GM12878 (cell line): ENCODE data around the gene CHMP4B. TPM values are rescaled to one million over a fixed set of nuclear protein-coding genes. Genes with fewer than 3 reads are reported as not detected.

Source experiments
- ATAC-seq: fragments of 200-7000 bp; cut with Tn5 transposase; 3 replicates; pipeline ENCODE4 v1.9.1; 2020; ENCODE audit warnings: mild to moderate bottlenecking, moderate library complexity
- BruUV-seq: library from RNA; stranded (reverse); fragments of 400-500 nt; replicated peaks from 2 replicates; lab custom pipeline; 2021; lab: Mats Ljungman, UMichigan
- CTCF ChIA-PET: fragments of 300-600 bp; sonication (Branson Sonifier 250); formaldehyde crosslinking; extraction: SDS; loops from one replicate; lab custom pipeline; 2021; ENCODE audit warnings: inconsistent platforms; lab: Yijun Ruan, JAX
- POLR2A ChIA-PET: fragments of 350-600 bp; formaldehyde crosslinking; extraction: SDS; loops from one replicate; lab custom pipeline; 2021; ENCODE audit warnings: inconsistent platforms; lab: Charles Lee
- RAD21 ChIA-PET: fragments of 300-600 bp; sonication (Branson Sonifier 250); formaldehyde crosslinking; loops from one replicate; lab custom pipeline; 2023; ENCODE audit warnings: antibody characterized with exemption; ENCODE audit not compliant: unreplicated experiment; lab: Charles Lee
- SMC1A ChIA-PET: fragments of 300-600 bp; sonication (Branson Sonifier 250); formaldehyde crosslinking; loops from one replicate; lab custom pipeline; 2023; ENCODE audit not compliant: unreplicated experiment, uncharacterized antibody; lab: Charles Lee
- DNase-seq: peaks from one replicate; pipeline ENCODE4 v3.0.0-alpha.2; 2011; ENCODE audit warnings: low read depth, low spot score
- FAIRE-seq: peaks from 3 replicates; lab custom pipeline; 2011; peaks lifted over from hg19 to GRCh38; lab: Jason Lieb, UNC
- H2AFZ ChIP-seq: 2 replicates; pipeline ENCODE4 v1.6.0; 2011; ENCODE audit warnings: low read depth, low read length, control low read depth; ENCODE audit not compliant: control insufficient read depth
- H3K27ac ChIP-seq: 2 replicates; pipeline ENCODE4 v1.5.1; 2011; ENCODE audit warnings: control low read depth; ENCODE audit not compliant: control insufficient read depth, insufficient read depth
- H3K27me3 ChIP-seq, 2 experiments: replicated peaks in 1 of 2; 2 replicates each; pipeline versions ENCODE4 v1.6.0 to v1.6.1; 2011; ENCODE audit warnings: low read length in 1 of 2; ENCODE audit not compliant: control insufficient read depth in 2 of 2, insufficient read depth in 2 of 2
- H3K36me3 ChIP-seq, 2 experiments: 2 replicates each; pipeline ENCODE4 v1.5.1; 2011; ENCODE audit warnings: low read length in 1 of 2; ENCODE audit not compliant: control insufficient read depth in 2 of 2, insufficient read depth in 2 of 2
- H3K4me1 ChIP-seq: 2 replicates; pipeline ENCODE4 v1.6.1; 2011; ENCODE audit warnings: mild to moderate bottlenecking, low read length, moderate library complexity, mixed read lengths; ENCODE audit not compliant: control insufficient read depth, insufficient read depth
- H3K4me2 ChIP-seq: 2 replicates; pipeline ENCODE4 v1.6.0; 2011; ENCODE audit warnings: control low read depth; ENCODE audit not compliant: control insufficient read depth, insufficient read depth
- H3K4me3 ChIP-seq: fragments of 200-600 bp; sonication (generic); 2 replicates; pipeline ENCODE4 v1.5.1; 2016
- H3K79me2 ChIP-seq: 2 replicates; pipeline ENCODE4 v1.6.0; 2011; ENCODE audit warnings: low read length; ENCODE audit not compliant: control insufficient read depth, insufficient read depth
- H3K9ac ChIP-seq: 2 replicates; pipeline ENCODE4 v1.8.0; 2011; ENCODE audit warnings: low read length, control low read depth, mixed read lengths; ENCODE audit not compliant: control insufficient read depth, insufficient read depth
- H3K9me3 ChIP-seq: replicated peaks from 3 replicates; pipeline ENCODE4 v1.5.1; 2011; ENCODE audit warnings: mild to moderate bottlenecking, low read length; ENCODE audit not compliant: control insufficient read depth, insufficient read depth
- H4K20me1 ChIP-seq: 2 replicates; pipeline ENCODE4 v1.6.0; 2011; ENCODE audit not compliant: control insufficient read depth, insufficient read depth
- CREB1 ChIP-seq: IDR thresholded peaks from 2 replicates; pipeline ENCODE4 v1.6.1; 2012; ENCODE audit warnings: low read depth, mild to moderate bottlenecking, inconsistent platforms
- EGR1 ChIP-seq, 2 experiments: IDR thresholded peaks; 1 replicate in 1 of 2; 2 replicates in 1 of 2; pipeline ENCODE4 v1.6.1; 2011 to 2012; ENCODE audit warnings: low read depth in 2 of 2, low read length in 2 of 2, borderline replicate concordance in 1 of 2, mild to moderate bottlenecking in 1 of 2, moderate library complexity in 1 of 2
- ELK1 ChIP-seq: IDR thresholded peaks from 2 replicates; pipeline ENCODE4 v1.6.1; 2012; ENCODE audit warnings: low read depth, low read length, improper control_type of control experiment
- HSF1 ChIP-seq: fragments of 150-350 bp; IDR thresholded peaks from 2 replicates; pipeline ENCODE4 v1.6.1; 2014; ENCODE audit warnings: mild to moderate bottlenecking, low read depth, low read length
- JUND ChIP-seq: IDR thresholded peaks from 2 replicates; pipeline ENCODE4 v1.6.1; 2012; ENCODE audit warnings: low read depth, mild to moderate bottlenecking, low read length, improper control_type of control experiment, moderate library complexity
- NFXL1 ChIP-seq: fragments of 450-650 bp; IDR thresholded peaks from 2 replicates; pipeline ENCODE4 v1.6.1; 2017; ENCODE audit warnings: antibody characterized with exemption, mild to moderate bottlenecking, borderline replicate concordance
- NR2C1 ChIP-seq: fragments of 450-650 bp; IDR thresholded peaks from 2 replicates; pipeline ENCODE4 v1.6.1; 2017; ENCODE audit warnings: antibody characterized with exemption, mild to moderate bottlenecking, moderate library complexity
- PAX8 ChIP-seq: fragments of 450-650 bp; IDR thresholded peaks from 2 replicates; pipeline ENCODE4 v1.6.1; 2017; ENCODE audit warnings: mild to moderate bottlenecking, moderate library complexity
- POLR2A ChIP-seq: IDR thresholded peaks from 2 replicates; pipeline ENCODE4 v1.6.1; 2011; ENCODE audit warnings: low read depth, mild to moderate bottlenecking, low read length
- SMARCA5 ChIP-seq: fragments of 450-650 bp; IDR thresholded peaks from 2 replicates; pipeline ENCODE4 v1.6.1; 2017; ENCODE audit warnings: mild to moderate bottlenecking
- ZBTB33 ChIP-seq: fragments of 450-650 bp; IDR thresholded peaks from 2 replicates; pipeline ENCODE4 v1.6.1; 2017; ENCODE audit warnings: mild to moderate bottlenecking
- WGBS: methylation state at CpG from one replicate; pipeline ENCODE4 v1.1.6; 2016; ENCODE audit warnings: low lambda C conversion rate; ENCODE audit not compliant: insufficient replicate concordance, insufficient coverage; ENCODE audit errors: missing lambda C conversion rate; 5-methylcytosine and 5-hydroxymethylcytosine counted together
- in situ Hi-C: fragments of 300-500 bp; cut with MboI; formaldehyde crosslinking; loops from 9 replicates; pipeline ENCODE4 v1.14.3; 2018; ENCODE audit warnings: mixed read lengths
- intact Hi-C: fragments of 100-400 bp; cut with micrococcal nuclease; formaldehyde crosslinking; loops from one replicate; pipeline ENCODE4 v1.14.2; 2022; ENCODE audit not compliant: unreplicated experiment
- polyA plus RNA-seq, 11 experiments: library from polyadenylated mRNA; depleted of rRNA in 4 of 11; unstranded in 6 of 11; stranded (reverse) in 5 of 11; fragments of >200 nt; fragmentation: Nextera tagmentation in 4 of 11; fragmentation: Illumina TruSeq in 1 of 11; extraction: Ambion mirVana in 4 of 11; extraction: Trizol in 1 of 11; gene quantifications; 1 replicate in 1 of 11; 2 replicates in 10 of 11; pipeline versions ENCODE4 v1.2.1 to v1.2.3, GENCODE V29; 2011 to 2016; ENCODE audit warnings: inconsistent platforms in 2 of 11, missing spikeins in 2 of 11, low read depth in 1 of 11
- total RNA-seq, 4 experiments: library from RNA; depleted of rRNA in 3 of 4; stranded (reverse); fragments of >200 nt in 3 of 4; fragmentation: Illumina TruSeq in 1 of 4; extraction: Trizol in 1 of 4; gene quantifications; 2 replicates each; pipeline versions ENCODE4 v1.2.1 to v1.2.3, GENCODE V29; 2013 to 2021
- TF ChIP-seq, protein P1 (sequence below): IDR thresholded peaks from 2 replicates; pipeline ENCODE4 v1.6.1; 2011; ENCODE audit warnings: low read depth, low read length, improper control_type of control experiment, borderline replicate concordance

The CHMP4B gene
- total and polyA plus RNA-seq, 10 of the 15 experiments (the other 5 are each of a cell fraction or from before 2014, with no cell fraction given): 4.2 to 118 (median 49.6) TPM

- SMC1A ChIA-PET: no interaction called here
- in situ Hi-C loops: no loop called here
These were observed 2.8 kb upstream of the CHMP4B start for GRCh38 chr20:33808388-33808787.

More at GRCh38 chr20:33808388-33808787, 2.8 kb upstream of the CHMP4B start:
- RAD21 ChIA-PET: no interaction called here
- H3K79me2 ChIP-seq: peaks cover 22% of the 10 kb centered on the region
- 56% methylated on average over 3 of the region's 3 CpGs for WGBS
- no peak for TF ChIP-seq NR2C1
- TF ChIP-seq ZBTB33: no peak
- no peak for TF ChIP-seq POLR2A
- no peak for TF ChIP-seq HSF1
- TF ChIP-seq SMARCA5: no peak
- TF ChIP-seq NFXL1: no peak
- no peak for TF ChIP-seq ELK1
- no peak for TF ChIP-seq EGR1 (IDR thresholded peaks at IDR 0.05; ENCODE audit: borderline replicate concordance in 1 of 2, low read depth in 2 of 2, low read length in 2 of 2)
- TF ChIP-seq PAX8: no peak
- no peak for TF ChIP-seq CREB1
- TF ChIP-seq JUND: no peak
- TF ChIP-seq, protein P1, sequence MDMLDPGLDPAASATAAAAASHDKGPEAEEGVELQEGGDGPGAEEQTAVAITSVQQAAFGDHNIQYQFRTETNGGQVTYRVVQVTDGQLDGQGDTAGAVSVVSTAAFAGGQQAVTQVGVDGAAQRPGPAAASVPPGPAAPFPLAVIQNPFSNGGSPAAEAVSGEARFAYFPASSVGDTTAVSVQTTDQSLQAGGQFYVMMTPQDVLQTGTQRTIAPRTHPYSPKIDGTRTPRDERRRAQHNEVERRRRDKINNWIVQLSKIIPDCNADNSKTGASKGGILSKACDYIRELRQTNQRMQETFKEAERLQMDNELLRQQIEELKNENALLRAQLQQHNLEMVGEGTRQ: no peak
- intact Hi-C loops: no loop called here
- no peak overlapping the region for H3K4me2 ChIP-seq
- no peak overlapping the region for H3K4me3 ChIP-seq
- BruUV-seq: no TSS peak
- no peak overlapping the region for H3K27ac ChIP-seq
- CTCF ChIA-PET: no interaction called here
- H3K9me3 ChIP-seq: no peaks in the 10 kb centered on the region
- H3K36me3 ChIP-seq: no peaks in the 10 kb centered on the region
- FAIRE-seq: no peak
- no peaks in the 10 kb centered on the region for H4K20me1 ChIP-seq
- no peak for ATAC-seq
- H3K9ac ChIP-seq: no peak overlapping the region
- H3K27me3 ChIP-seq: no peaks in the 10 kb centered on the region
- POLR2A ChIA-PET: no interaction called here
- no peak overlapping the region for H2AFZ ChIP-seq
- no peaks in the 10 kb centered on the region for H3K4me1 ChIP-seq
- DNase-seq: no peak
